ENCODE data around the gene BCL7C. TPM values are rescaled to one million over a fixed set of nuclear protein-coding genes. Genes with fewer than 3 reads are reported as not detected.

Gene BCL7C
- total and polyA plus RNA-seq, 3 donors from 2014 or later = 40.2 to 57.4 (median 49.6) TPM

DNA sequence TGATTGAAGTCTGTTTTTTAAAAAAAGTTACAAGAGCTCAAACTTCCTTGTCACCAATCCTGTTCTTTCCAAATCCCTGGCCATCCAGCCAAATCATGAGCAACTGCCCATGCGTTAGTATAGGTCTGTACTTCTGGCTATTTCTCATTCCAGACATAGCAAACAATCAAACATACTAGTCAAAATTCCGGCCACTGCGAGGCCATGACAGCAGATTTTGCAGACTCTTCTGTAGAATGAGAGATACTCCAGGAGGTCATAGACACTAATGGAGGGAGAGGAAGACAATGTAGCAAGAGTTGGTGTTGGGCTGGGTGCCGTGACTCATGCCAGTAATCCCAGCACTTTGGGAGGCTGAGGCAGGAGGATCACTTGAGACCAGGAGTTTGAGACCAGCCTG, 50.9 kb downstream of the BCL7C start:
- Histone ChIP-seq H3K27ac (no peak overlapping the region), H3K4me3 (no peak overlapping the region), H3K27me3 (no peaks in the 10 kb centered on the region), H3K4me1 (peaks cover 3% of the 10 kb centered on the region), H3K9me3 (no peaks in the 10 kb centered on the region), H3K36me3 (ENCODE audit: low read depth, missing control alignments) (no peaks in the 10 kb centered on the region)
- no peak for TF ChIP-seq POLR2A (IDR thresholded peaks at IDR 0.05)
- TF ChIP-seq, protein P1, sequence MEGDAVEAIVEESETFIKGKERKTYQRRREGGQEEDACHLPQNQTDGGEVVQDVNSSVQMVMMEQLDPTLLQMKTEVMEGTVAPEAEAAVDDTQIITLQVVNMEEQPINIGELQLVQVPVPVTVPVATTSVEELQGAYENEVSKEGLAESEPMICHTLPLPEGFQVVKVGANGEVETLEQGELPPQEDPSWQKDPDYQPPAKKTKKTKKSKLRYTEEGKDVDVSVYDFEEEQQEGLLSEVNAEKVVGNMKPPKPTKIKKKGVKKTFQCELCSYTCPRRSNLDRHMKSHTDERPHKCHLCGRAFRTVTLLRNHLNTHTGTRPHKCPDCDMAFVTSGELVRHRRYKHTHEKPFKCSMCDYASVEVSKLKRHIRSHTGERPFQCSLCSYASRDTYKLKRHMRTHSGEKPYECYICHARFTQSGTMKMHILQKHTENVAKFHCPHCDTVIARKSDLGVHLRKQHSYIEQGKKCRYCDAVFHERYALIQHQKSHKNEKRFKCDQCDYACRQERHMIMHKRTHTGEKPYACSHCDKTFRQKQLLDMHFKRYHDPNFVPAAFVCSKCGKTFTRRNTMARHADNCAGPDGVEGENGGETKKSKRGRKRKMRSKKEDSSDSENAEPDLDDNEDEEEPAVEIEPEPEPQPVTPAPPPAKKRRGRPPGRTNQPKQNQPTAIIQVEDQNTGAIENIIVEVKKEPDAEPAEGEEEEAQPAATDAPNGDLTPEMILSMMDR (IDR thresholded peaks at IDR 0.05) = no peak
- intact Hi-C loops (cut with DNase I; ENCODE audit: low total_unique reads) = no loop called here
- 93 to 96% methylated on average over 4 of the region's 4 CpGs for WGBS, 2 donors
- no peak for DNase-seq

DNA sequence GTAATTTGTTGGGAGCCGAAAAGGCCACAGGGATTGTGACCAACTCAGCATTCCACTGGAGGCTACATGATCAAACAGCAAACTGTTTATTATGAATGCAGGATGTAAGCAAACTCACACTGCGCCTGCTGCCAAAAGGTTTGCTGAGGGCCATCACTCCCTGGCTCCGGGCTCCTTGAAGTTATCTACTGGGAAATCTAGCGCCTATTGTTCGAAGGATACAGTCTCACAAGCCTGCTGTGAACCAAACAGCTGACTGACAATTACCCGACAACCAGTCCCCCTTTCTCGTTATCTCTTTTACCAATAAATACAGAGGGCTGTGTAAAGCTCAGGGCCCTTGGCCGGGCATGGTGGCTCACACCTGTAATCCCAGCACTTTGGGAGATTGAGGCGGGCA, 52.5 kb downstream of the BCL7C start:
- TF ChIP-seq, protein P1 (IDR thresholded peaks at IDR 0.05) = no peak
- no peak for TF ChIP-seq POLR2A (IDR thresholded peaks at IDR 0.05)
- Histone ChIP-seq H3K9me3 (no peaks in the 10 kb centered on the region), H3K36me3 (ENCODE audit: low read depth, missing control alignments) (no peaks in the 10 kb centered on the region), H3K27me3 (no peaks in the 10 kb centered on the region), H3K4me3 (no peak overlapping the region), H3K4me1 (peaks cover 3% of the 10 kb centered on the region), H3K27ac (no peak overlapping the region)
- WGBS, 2 donors = 94 to 95% methylated on average over 9 of the region's 9 CpGs
- no peak for DNase-seq
- intact Hi-C loops (cut with DNase I; ENCODE audit: low total_unique reads) = no loop called here

DNA sequence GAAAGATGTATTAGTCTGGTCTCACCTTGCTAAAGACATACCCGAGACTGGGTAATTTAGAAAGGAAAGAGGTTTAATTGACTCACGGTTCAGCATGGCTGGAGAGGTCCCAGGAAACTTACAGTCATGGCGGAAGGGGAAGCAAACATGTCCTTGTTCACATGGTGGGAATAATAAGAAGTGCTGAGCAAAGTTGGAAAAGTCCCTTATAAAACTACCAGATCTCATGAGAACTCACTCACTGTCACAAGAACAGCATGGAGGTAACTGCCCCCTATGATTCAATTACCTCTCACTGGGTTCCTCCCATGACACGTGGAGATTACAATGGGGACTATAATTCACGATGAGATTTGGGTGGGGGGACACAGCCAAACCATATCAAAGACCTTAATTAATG, 53.3 kb downstream of the BCL7C start:
- Histone ChIP-seq H3K4me1 (peaks cover 3% of the 10 kb centered on the region), H3K4me3 (no peak overlapping the region), H3K27ac (no peak overlapping the region), H3K9me3 (no peaks in the 10 kb centered on the region), H3K36me3 (ENCODE audit: low read depth, missing control alignments) (no peaks in the 10 kb centered on the region), H3K27me3 (no peaks in the 10 kb centered on the region)
- DNase-seq = no peak
- WGBS, 2 donors = 92 to 100% methylated on average over 5 of the region's 5 CpGs
- intact Hi-C loops (cut with DNase I; ENCODE audit: low total_unique reads) = no loop called here
- TF ChIP-seq POLR2A (IDR thresholded peaks at IDR 0.05) = no peak
- TF ChIP-seq, protein P1 (IDR thresholded peaks at IDR 0.05) = no peak

DNA sequence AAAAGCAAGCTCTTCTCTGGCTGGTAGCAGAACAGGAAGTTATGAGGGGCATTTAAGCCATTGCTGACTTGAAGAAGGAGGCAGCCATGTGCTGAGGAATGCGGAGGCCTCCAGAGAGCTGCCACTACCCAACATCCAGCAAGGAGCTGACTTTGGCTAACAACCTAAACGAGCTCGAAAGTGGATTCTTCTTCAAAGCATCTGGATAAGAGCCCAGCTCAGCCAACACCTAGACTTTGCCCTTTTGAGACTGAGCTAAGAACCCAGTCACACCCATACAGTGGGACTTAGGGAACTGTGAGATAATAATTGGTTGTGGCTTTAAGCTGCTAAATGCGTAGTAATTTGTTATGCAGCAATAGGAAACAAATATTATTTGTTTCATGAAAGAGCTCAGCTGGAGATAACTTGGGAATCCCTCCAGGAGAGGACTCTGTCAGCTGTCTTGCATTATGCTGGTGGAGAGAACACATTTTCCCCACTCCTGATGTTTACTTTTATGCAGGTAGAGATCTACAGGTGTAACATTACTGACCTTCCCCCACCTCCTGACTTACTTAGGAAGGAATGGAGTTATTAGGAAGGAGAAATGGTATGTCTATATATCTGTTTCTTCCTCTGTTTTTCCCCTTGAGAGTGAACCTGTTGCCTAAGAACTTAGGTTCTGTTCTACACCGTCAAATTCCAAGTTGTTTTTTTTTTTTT, 54.2 kb downstream of the BCL7C start:
- WGBS, 2 donors = 75 to 78% methylated on average over 5 of the region's 5 CpGs
- Histone ChIP-seq H3K9me3 (no peaks in the 10 kb centered on the region), H3K27ac (no peak overlapping the region), H3K36me3 (ENCODE audit: low read depth, missing control alignments) (no peaks in the 10 kb centered on the region), H3K4me1 (no peaks in the 10 kb centered on the region), H3K4me3 (no peak overlapping the region), H3K27me3 (no peaks in the 10 kb centered on the region)
- intact Hi-C loops (cut with DNase I; ENCODE audit: low total_unique reads) = no loop called here
- no peak for TF ChIP-seq POLR2A (IDR thresholded peaks at IDR 0.05)
- TF ChIP-seq, protein P1 (IDR thresholded peaks at IDR 0.05) = no peak
- no peak for DNase-seq

DNA sequence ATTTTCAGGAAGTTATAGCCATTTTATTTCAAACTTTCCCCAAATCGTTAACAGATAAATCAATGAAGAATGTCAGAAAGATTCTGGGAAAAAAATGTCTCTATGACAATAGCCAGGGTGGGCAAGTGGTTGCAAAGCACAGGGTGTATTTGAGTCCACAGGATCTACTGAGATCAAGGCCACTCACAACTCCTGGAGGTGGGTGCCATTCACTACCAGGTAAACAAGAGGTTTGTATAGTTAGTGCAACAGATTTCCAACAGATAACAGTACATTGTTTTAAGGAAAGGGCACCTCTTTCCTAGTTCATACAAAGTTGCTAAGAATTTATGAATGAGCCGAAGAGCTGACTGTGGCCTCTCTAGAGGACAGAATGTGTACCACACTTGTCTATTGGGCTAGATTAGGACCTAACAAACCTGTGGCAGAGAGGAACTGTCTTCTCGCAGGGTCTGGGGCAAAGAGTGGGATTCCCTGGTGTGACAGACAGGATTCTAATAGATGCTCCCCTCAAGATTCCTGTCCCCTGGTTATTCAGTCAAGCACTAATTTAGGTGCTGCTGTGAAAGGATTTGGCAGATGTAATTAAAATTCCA, 54.9 kb downstream of the BCL7C start:
- intact Hi-C loops (cut with DNase I; ENCODE audit: low total_unique reads) = no loop called here
- Histone ChIP-seq H3K9me3 (no peaks in the 10 kb centered on the region), H3K27ac (no peak overlapping the region), H3K4me3 (no peak overlapping the region), H3K36me3 (ENCODE audit: low read depth, missing control alignments) (no peaks in the 10 kb centered on the region), H3K27me3 (no peaks in the 10 kb centered on the region), H3K4me1 (no peaks in the 10 kb centered on the region)
- 66 to 78% methylated on average over 3 of the region's 3 CpGs for WGBS, 2 donors
- DNase-seq = no peak
- TF ChIP-seq, protein P1 (IDR thresholded peaks at IDR 0.05) = no peak
- no peak for TF ChIP-seq POLR2A (IDR thresholded peaks at IDR 0.05)

Measured in testis (tissue), 3 donors.